ENCODE results near the gene MUC13. TPM values are rescaled to one million over a fixed set of nuclear protein-coding genes. Genes with fewer than 3 reads are reported as not detected.

Gene MUC13
- total RNA-seq, 1 experiment from 2014 or later: not detected

GRCh38 chr3:124876401-124876878 lies 58.1 kb downstream of the MUC13 start:
- H3K4ac ChIP-seq (ENCODE audit: low read depth, low read length): no peak overlapping the region
- Mint-ChIP-seq H3K27me3 (ENCODE audit: low read depth) (no peaks in the 10 kb centered on the region), H3K4me3 (no peak overlapping the region; a peak in 1 of 5 replicates), H3K36me3 (ENCODE audit: insufficient read depth in 1 of 3, low read depth in 3 of 3) (peaks cover 7 to 23% (median 9%) of the 10 kb centered on the region in 3 experiments), H3K4me1 (peaks cover 54 to 55% of the 10 kb centered on the region in 2 experiments), H3K27ac (peak overlapping the region in 1 of 3 experiments; percentile 61; a peak in 2 of 7 replicates), H3K9me3 (no peaks in the 10 kb centered on the region)
- peaks cover 8% of the 10 kb centered on the region; the same call in 1 of the 2 replicates for H3K4me1 ChIP-seq (ENCODE audit: insufficient read depth, low read length)
- H4K91ac ChIP-seq (ENCODE audit: insufficient read length, low read depth, low read length): no peak overlapping the region
- H2BK15ac ChIP-seq (ENCODE audit: low read depth, low read length): no peak overlapping the region
- DNase-seq: no peak
- peaks cover 2% of the 10 kb centered on the region for H3K79me1 ChIP-seq (ENCODE audit: insufficient read depth, low read depth, low read length, poor library complexity, severe bottlenecking)
- H3K27ac ChIP-seq (ENCODE audit: insufficient read length, low read depth, low read length): no peak overlapping the region
- H3K18ac ChIP-seq (ENCODE audit: insufficient read length, low read depth, low read length): no peak overlapping the region
- no CpG with 5 or more reads among the region's 3 CpGs for WGBS (ENCODE audit: extremely low coverage, insufficient read length, low lambda C conversion rate)
- H3K23ac ChIP-seq (ENCODE audit: insufficient read length, low read depth, low read length): no peak overlapping the region
- no peak overlapping the region for H3K56ac ChIP-seq (ENCODE audit: insufficient read length, low read depth, low read length)
- no peak overlapping the region for H2BK120ac ChIP-seq (ENCODE audit: low read depth, low read length, poor library complexity, severe bottlenecking)
- H2BK12ac ChIP-seq (ENCODE audit: insufficient read length, low read depth, low read length): no peak overlapping the region
- H4K5ac ChIP-seq (ENCODE audit: insufficient read length, low read depth, low read length): no peak overlapping the region
- no peak overlapping the region for H2BK20ac ChIP-seq (ENCODE audit: low read depth, low read length, poor library complexity, severe bottlenecking)
- no peak overlapping the region for H2AK5ac ChIP-seq (ENCODE audit: insufficient read length, low read length)
- no peak overlapping the region for H2AFZ ChIP-seq (ENCODE audit: low read length)
- peaks cover 45% of the 10 kb centered on the region; the same call in 1 of the 2 replicates for H3K79me2 ChIP-seq (ENCODE audit: insufficient read depth, low read length)
- H3T11ph ChIP-seq (ENCODE audit: low read length): no peak overlapping the region
- H4K8ac ChIP-seq (replicated peaks; ENCODE audit: insufficient read length, low read depth, low read length): no peak overlapping the region
- H3K9ac ChIP-seq (ENCODE audit: extremely low read depth, insufficient read length, low read length): no peak overlapping the region
- no peak overlapping the region for H3K4me2 ChIP-seq (ENCODE audit: insufficient read depth, insufficient read length, low read length)
- H4K20me1 ChIP-seq (ENCODE audit: control insufficient read depth, insufficient read depth, insufficient read length): no peaks in the 10 kb centered on the region
- no peaks in the 10 kb centered on the region for H3K23me2 ChIP-seq (ENCODE audit: insufficient read length, low read depth, low read length, poor library complexity, severe bottlenecking)
- no peak overlapping the region for H2BK5ac ChIP-seq (ENCODE audit: insufficient read length, low read length)
- no peak overlapping the region for H3K14ac ChIP-seq (ENCODE audit: insufficient read depth, low read length)
- no peaks in the 10 kb centered on the region for H3K9me3 ChIP-seq (ENCODE audit: control insufficient read depth, low read depth, low read length)
- H3K27me3 ChIP-seq (ENCODE audit: insufficient read depth, low read length): no peaks in the 10 kb centered on the region
- TF ChIP-seq CTCF (conservative IDR thresholded peaks at IDR 0.05): no peak
